Body of pancreas (tissue), 4 donors: Measurements from ENCODE around the gene MOBP. TPM values are rescaled to one million over a fixed set of nuclear protein-coding genes. Genes with fewer than 3 reads are reported as not detected.

Experiments
- ATAC-seq: fragments of 150-250 bp; one replicate; pipeline ENCODE4 v1.9.1; 2016
- DNase-seq, 4 donors: peaks; one replicate each; pipeline ENCODE4 v3.0.0-alpha.2; 2019
- H3K27ac ChIP-seq, 4 donors: fragments of 200-600 bp; sonication (generic); 1 replicate in 3 of 4; 2 replicates in 1 of 4; pipeline versions ENCODE4 v1.5.1 to v1.6.1; 2016 to 2019; ENCODE audit warnings: mild to moderate bottlenecking in 1 of 4, mixed read lengths in 1 of 4, moderate library complexity in 1 of 4
- H3K27me3 ChIP-seq, 2 donors: fragments of 200-600 bp; sonication (generic); one replicate each; pipeline ENCODE4 v1.6.0; 2016; ENCODE audit warnings: mild to moderate bottlenecking in 1 of 2
- H3K36me3 ChIP-seq, 2 donors: fragments of 200-600 bp; sonication (generic); replicated peaks in 1 of 2; 2 replicates each; pipeline ENCODE4 v1.5.1; 2016; ENCODE audit warnings: low read depth in 2 of 2; ENCODE audit not compliant: insufficient read depth in 1 of 2
- H3K4me1 ChIP-seq: fragments of 200-600 bp; sonication (generic); one replicate; pipeline ENCODE4 v1.6.0; 2016
- H3K4me3 ChIP-seq, 2 donors: fragments of 200-600 bp; sonication (generic); 1 replicate in 1 of 2; 2 replicates in 1 of 2; pipeline ENCODE4 v1.5.1; 2016 to 2019
- H3K9me3 ChIP-seq, 3 donors: fragments of 200-600 bp; sonication (generic); 1 replicate in 2 of 3; 2 replicates in 1 of 3; pipeline ENCODE4 v1.5.1; 2016
- CTCF ChIP-seq, 7 experiments: fragments of 450-650 bp in 4 of 7; fragments of 200-600 bp in 3 of 7; sonication (generic) in 3 of 7; IDR thresholded peaks; one replicate each; pipeline ENCODE4 v1.5.1; 2016 to 2019; ENCODE audit warnings: antibody characterized with exemption in 7 of 7
- POLR2A ChIP-seq, 3 donors: fragments of 450-650 bp; IDR thresholded peaks; one replicate each; pipeline ENCODE4 v1.6.1; 2016; ENCODE audit warnings: antibody characterized with exemption in 3 of 3, mild to moderate bottlenecking in 2 of 3
- WGBS, 2 donors: methylation state at CpG; one replicate each; pipeline ENCODE4 v1.1.5; 2017; 5-methylcytosine and 5-hydroxymethylcytosine counted together
- intact Hi-C: fragments of 100-400 bp; cut with DNase I; formaldehyde crosslinking; loops from one replicate; pipeline ENCODE4 v1.15.1; 2023
- total RNA-seq, 2 donors: library from RNA; depleted of rRNA; stranded (reverse); fragments of >200 nt; gene quantifications; one replicate each; pipeline ENCODE4 v1.1.0, GENCODE V29; 2016

Gene MOBP
- total RNA-seq, 2 donors from 2014 or later = not detected

DNA sequence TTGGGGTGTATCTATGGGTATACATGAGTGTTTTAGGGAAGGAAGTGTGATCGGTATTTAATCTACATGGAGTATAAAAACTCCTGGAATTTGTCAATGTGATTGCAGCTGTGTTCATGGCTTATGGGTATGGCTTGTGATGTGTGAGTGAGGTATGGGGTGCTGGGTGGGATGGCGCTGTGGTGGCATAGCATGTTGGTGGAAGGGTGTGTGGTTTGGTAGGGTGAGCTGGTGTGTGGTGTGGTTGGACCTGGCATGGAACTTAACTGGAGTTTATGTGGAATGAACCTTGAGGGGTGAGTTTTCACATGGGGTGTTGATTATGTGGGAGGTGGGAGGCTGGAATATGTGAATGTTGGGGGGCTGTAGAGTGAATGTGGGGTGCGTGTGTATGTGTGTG lies 492 bp upstream of the MOBP start:
- ATAC-seq (no peak), DNase-seq (no peak)
- Histone ChIP-seq H3K9me3 (no peaks in the 10 kb centered on the region), H3K27me3 (no peaks in the 10 kb centered on the region), H3K36me3 (no peaks in the 10 kb centered on the region), H3K4me3 (no peak overlapping the region), H3K27ac (no peak overlapping the region), H3K4me1 (no peaks in the 10 kb centered on the region)
- intact Hi-C loops = no loop called here
- TF ChIP-seq POLR2A (IDR thresholded peaks at IDR 0.05) = no peak
- no peak for TF ChIP-seq CTCF (IDR thresholded peaks at IDR 0.05)
- WGBS, 2 donors = 83 to 86% methylated on average over 3 of the region's 3 CpGs

DNA sequence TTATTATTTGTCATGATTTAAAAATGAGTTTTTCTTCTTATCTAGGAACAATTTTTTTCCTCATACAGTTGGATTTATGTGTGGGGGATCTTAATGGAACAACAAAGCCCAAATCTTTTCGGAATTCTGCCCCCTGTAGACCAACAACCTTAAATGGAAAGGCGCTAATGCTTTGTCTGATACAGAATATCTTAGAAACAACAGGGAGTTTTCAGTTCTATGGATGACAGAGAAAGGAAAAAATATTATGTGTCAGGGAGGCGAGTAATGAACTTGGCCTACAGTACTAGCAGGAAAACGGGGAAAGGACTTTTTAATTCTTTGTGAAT lies 592 bp downstream of the MOBP start:
- intact Hi-C loops = no loop called here
- WGBS, 2 donors = 73 to 77% methylated on average over 4 of the region's 4 CpGs
- no peak for TF ChIP-seq POLR2A (IDR thresholded peaks at IDR 0.05)
- no peak for TF ChIP-seq CTCF (IDR thresholded peaks at IDR 0.05)
- DNase-seq (no peak), ATAC-seq (no peak)
- Histone ChIP-seq H3K9me3 (no peaks in the 10 kb centered on the region), H3K27ac (no peak overlapping the region), H3K4me3 (no peak overlapping the region), H3K27me3 (no peaks in the 10 kb centered on the region), H3K36me3 (no peaks in the 10 kb centered on the region), H3K4me1 (no peaks in the 10 kb centered on the region)

- H3K4me1 ChIP-seq = no peaks in the 10 kb centered on the region
- ATAC-seq = no peak
Measured at GRCh38 chr3:39469258-39469657, 1.8 kb downstream of the MOBP start.

DNA sequence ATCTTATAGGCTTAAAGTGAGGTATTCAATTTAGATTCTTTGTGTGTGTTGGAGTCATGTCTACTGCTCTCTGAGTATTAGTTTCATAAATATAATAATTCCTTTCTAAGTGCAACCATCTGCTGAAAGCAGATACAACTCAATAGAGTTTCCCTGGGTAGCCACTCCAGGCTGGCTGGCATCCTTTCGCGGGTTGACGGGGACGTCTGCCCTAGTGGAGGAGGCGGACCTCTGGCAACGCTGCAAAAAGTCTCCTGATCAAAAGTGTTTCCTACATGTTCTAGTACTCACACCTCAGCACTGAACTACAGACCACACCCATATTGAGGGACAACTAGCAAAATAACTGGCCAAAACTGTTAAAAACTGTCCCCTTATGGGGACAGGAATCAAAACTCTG lies 2.5 kb downstream of the MOBP start:
- WGBS, 2 donors = 61 to 68% methylated on average over 6 of the region's 6 CpGs
- no peak for ATAC-seq

More at GRCh38 chr3:39469258-39469657, 1.8 kb downstream of the MOBP start:
- Histone ChIP-seq H3K4me3 (no peak overlapping the region), H3K9me3 (no peaks in the 10 kb centered on the region), H3K27ac (no peak overlapping the region), H3K36me3 (no peaks in the 10 kb centered on the region), H3K27me3 (no peaks in the 10 kb centered on the region)
- DNase-seq = no peak
- TF ChIP-seq POLR2A (IDR thresholded peaks at IDR 0.05) (no peak), CTCF (IDR thresholded peaks at IDR 0.05) (no peak)
- intact Hi-C loops = no loop called here
- 75 to 82% methylated on average over 1 of the region's 1 CpG for WGBS, 2 donors

More for the DNA sequence above, 2.5 kb downstream of the MOBP start:
- no peaks in the 10 kb centered on the region for H3K36me3 ChIP-seq
- no peak for TF ChIP-seq CTCF (IDR thresholded peaks at IDR 0.05)
- TF ChIP-seq POLR2A (IDR thresholded peaks at IDR 0.05) = no peak
- intact Hi-C loops = no loop called here
- H3K4me3 ChIP-seq = no peak overlapping the region
- no peaks in the 10 kb centered on the region for H3K4me1 ChIP-seq
- DNase-seq = no peak
- H3K27ac ChIP-seq = no peak overlapping the region
- no peaks in the 10 kb centered on the region for H3K27me3 ChIP-seq
- H3K9me3 ChIP-seq = no peaks in the 10 kb centered on the region
